Stimulated activated CD8-positive, alpha-beta memory T cell treated with anti-CD3 and anti-CD28 coated beads, Interleukin-7, amount 100 ng/mL, for 4 hours (primary cell): ENCODE data around the gene OR2L2.
"Not testable (repeated sequence)": the region's sequence is repeated elsewhere in the genome, so short reads cannot be mapped to it uniquely, and the experiment has no call there.

Source experiments
- DNase-seq, 2 donors: peaks; one replicate each; pipeline ENCODE4 v3.0.0-alpha.2; 2020; ENCODE audit warnings: low read depth in 2 of 2

The OR2L2 gene, protein sequence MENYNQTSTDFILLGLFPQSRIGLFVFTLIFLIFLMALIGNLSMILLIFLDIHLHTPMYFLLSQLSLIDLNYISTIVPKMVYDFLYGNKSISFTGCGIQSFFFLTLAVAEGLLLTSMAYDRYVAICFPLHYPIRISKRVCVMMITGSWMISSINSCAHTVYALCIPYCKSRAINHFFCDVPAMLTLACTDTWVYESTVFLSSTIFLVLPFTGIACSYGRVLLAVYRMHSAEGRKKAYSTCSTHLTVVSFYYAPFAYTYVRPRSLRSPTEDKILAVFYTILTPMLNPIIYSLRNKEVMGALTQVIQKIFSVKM

DNA sequence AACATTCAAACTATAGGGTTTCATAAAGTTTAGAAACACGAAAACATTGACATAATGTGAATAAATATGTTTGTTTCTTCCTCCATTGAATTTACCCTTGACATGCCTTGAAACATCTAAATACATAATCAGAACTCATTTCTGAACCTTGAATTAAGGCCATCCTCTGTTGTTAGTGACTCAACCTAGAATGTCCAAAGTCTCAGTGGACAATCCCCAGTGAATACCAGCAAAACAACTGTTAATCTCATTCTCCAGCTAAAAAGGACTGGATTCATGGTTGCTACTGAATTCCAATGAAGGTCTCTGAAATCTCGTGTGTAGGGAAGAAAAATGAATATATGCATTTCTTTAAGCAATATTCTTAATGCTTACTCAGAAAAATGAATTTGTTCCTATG lies at the start of gene OR2L2:
Gene OR2L2, plus strand, starts transcription at position 301 of the 400 bp plus-strand sequence. CDS start 8,198 bp downstream, outside the sequence.
- no peak for DNase-seq

DNA sequence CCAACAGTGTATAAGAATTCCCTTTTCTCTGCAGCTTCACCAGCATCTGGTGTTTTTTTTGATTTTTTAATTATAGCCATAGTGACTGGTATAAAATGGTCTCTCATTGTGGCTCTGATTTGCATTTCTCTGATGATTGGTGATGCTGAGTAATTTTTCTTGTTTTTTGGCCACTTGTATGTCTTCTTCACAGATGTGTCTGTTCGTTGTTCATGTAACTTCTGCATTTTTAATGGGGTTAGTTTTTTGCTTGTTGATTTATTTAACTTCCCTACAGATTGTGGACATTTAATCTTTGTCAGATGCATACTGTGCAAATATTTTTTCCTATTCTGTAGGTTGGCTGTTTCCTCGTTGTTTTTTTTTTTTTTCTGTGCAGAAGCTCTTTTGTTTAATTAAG lies 36.9 kb upstream of the OR2L2 start:
- no peak for DNase-seq

DNA sequence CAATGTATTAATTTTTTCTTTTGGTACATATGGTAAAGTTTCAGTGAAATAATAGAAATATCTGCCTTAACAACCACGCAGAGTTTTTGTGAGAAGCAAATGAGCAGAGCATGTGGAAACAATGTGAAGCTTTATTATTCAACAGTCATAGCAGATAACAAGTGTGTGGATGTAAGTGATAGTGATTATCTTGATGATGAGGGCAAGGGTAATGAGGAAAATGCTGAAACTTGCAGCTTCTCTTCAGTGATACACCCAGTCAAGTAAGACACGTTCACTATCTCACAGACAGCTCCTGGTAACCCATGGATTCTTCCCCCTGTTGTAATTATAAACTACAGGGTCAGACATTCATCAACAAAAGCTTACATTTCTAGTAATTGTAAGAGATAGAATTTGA lies 31.1 kb upstream of the OR2L2 start:
- DNase-seq = no peak

DNA sequence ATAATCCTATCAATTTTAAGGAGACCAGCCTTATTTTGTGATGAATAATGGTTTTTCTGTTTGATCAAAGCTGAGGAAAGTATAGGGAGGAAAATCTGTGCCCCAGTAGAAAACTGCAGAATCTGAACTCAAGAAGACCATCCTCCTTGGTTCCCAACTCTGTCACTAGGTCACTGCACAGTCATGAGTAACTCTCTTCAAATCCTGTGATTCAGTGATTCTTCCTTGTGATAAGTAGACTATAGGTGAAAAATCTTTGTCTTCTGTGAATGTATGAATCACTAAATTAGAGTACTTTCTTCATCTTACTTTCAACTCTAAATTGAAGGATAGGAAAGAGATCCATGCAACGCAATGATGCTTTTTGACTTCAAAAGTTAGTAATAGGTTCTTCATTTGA lies 29.7 kb upstream of the OR2L2 start:
- DNase-seq = no peak

DNA sequence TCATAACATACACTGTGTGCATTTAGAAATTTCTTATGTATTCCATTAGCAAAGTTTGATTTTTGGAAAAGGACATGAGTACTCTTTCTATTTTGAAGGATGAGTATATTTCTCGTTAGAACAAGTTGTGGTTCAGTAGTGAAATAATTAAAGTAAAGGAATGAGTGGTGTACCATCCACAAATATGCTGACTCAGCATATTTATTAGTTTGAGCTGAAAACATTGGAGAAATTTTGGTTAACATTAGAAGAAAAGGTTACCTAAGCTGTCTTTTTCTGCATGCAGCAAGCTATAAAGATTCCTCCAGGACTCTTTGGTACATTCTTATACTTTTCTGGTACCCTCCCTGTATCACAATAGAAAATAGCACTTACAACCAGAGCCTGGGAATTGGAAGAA lies 22.1 kb upstream of the OR2L2 start:
- no peak for DNase-seq

DNA sequence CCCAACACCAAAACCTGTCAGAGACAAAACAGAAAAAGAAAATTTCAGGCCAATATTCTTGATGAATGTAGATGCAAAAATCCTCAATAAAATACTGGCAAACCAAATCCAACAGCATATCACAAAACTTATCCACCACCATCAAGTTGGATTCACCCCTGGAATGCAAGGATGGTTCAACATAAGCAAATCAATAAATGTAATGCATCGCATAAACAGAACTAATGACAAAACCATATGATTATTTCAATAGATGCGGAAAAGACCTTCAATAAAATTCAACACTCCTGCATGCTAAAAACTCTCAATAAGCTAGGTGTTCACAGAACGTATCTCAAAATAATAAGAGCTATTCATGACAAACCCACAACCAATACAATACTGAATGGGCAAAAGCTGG lies 20.2 kb upstream of the OR2L2 start:
- DNase-seq = no peak

DNA sequence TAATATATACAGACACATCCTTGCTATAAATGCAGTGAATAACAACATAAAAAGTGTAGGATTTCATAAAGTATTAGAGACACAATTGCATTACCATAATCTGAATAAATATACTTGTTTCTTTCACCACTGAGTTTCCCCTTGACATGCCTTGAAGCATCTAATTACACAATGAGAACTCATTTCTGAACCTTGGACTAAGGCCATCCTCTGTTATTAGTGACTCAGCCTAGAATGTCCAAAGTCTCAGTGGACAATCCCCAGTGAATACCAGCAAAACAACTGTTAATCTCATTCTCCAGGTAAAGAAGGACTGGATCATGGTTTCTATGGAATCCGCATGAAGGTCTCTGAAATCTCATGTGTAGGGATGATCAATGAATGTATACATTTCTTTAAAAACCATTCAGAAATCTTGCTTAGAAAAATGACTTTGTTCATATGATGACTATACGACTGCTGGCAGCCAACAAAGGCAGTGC lies 16.6 kb upstream of the OR2L2 start, which contains the start of gene OR2L5:
Gene OR2L5, plus strand, starts transcription at position 432 of the 482 bp plus-strand sequence. CDS start 8,288 bp downstream, outside the sequence.
- DNase-seq = no peak

DNA sequence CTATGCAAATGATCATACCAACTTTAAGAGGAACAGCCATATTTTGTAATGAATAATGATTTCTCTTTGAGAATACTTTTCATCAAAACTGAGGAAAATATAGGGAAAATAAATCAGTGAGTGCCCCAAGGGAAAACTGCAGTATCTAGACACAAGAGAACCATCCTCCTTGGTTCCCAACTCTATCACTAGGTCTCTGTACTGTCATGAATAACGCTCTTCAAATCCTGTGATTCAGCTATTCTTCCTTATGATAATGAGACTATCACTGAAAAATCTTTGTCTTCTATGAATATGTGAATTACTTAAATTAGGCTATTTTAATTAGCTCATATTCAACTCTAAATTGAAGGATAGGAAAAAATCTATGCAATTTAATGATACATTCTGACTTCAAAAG lies 14.1 kb upstream of the OR2L2 start:
- no peak for DNase-seq

DNA sequence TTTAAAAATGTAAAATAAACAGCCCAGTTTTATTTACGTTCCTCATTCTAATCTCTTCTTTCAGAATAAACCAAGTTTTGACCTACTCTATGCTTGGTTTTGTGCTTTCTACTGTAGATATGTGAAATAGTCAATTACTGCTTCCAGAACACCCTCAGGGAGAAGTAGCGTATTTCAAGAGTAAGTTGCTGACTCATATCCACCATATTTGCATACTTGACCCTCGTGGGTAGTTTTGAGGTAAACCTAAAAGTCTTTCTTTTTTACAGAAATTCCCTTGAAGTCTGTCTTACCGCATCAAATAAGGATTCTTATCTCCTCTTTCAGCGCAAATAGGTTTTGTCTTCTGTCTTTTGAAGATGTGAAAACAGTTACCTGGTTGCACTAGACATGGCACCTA lies 15.3 kb downstream of the OR2L2 start:
- DNase-seq = no peak

DNA sequence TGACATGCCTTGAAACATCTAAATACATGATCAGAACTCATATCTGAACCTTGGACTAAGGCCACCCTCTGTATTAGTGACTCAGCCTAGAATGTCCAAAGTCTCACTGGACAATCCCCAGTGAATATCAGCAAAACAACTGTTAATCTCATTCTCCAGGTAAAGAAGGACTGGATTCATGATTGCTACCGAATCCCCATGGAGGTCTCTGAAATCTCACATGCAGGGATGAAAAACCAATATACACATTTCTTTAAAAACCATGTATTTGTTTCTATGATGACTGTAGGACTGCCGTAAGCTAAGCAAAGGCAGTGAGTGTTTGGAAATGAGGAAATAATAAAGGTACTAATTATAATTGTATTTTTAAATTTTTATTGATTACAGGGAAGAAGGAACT lies 16.7 kb downstream of the OR2L2 start, which contains the start of gene OR2L3:
Gene OR2L3, plus strand, starts transcription at position 301 of the 400 bp plus-strand sequence. CDS start 13,846 bp downstream, outside the sequence.
- no peak for DNase-seq

DNA sequence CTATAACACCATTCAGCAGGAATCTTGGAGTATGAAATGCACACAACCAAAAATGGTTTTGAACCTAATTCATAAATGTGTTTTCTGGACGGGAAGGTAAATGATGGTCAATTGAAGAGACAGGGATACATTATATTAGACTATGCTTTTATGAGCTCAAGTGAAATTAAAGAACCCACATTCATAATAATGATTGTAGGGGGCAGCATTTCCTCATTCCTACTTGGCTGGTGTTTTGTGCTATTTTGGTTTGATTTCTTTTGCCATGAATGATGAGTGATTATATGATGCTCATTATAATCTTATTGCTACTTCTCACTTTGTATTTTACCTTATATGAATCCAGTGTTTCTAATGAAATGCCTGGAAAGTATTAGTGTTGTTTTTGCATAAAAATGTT lies 17.1 kb downstream of the OR2L2 start:
- DNase-seq = no peak

DNA sequence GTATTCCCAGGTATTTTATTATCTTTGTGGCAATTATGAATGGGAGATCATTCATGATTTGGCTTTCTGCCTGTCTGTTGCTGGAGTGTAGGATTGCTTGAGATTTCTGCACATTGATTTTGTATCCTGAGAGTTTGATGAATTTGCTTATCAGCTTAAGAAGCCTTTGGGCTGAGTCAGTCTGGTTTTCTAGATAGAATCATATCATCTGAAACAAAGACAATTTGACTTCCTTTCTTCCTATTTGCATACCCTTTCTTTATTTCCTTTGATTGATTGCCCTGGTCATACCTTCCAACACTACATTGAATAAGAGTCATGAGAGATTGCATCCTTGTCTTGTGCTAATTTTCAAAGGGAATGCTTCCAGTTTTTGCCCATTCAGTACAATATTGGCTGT lies 24.8 kb downstream of the OR2L2 start:
- DNase-seq = no peak

DNA sequence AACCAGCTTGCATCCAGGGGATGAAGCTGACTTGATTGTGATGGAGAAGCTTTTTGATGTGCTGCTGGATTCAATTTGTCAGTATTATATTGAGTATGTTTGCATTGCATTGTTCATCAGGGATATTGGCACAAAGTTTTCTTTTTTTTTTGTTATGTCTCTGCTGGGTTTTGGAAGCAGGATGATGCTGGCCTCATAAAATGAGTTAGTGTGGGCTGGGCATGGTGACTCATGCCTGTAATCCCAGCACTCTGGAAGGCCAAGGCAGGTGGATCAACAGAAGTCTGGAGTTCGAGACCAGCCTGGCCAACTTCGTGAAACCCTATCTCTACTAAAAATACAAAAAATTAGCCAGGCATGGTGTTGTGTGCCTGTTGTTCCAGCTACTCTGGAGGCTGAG lies 25.4 kb downstream of the OR2L2 start:
- DNase-seq = no peak

DNA sequence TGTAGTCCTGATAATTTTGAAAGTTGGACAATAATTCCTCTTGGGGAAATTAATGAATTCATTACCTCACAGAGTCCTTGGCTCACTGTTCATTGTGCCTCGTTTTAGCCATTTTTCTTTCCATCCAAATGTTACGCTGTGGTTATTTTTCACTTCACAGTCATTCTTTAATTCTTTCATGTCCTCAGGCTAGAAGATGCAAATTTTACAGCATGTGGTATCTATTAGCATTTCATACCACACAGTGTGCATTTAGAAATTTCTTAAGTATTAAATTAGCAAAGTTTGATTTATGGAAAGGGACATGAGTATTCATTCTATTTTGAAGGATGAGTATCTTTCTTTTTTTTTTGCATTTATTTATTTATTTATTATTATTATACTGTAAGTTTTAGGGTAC lies 35.2 kb downstream of the OR2L2 start:
- DNase-seq = no peak

DNA sequence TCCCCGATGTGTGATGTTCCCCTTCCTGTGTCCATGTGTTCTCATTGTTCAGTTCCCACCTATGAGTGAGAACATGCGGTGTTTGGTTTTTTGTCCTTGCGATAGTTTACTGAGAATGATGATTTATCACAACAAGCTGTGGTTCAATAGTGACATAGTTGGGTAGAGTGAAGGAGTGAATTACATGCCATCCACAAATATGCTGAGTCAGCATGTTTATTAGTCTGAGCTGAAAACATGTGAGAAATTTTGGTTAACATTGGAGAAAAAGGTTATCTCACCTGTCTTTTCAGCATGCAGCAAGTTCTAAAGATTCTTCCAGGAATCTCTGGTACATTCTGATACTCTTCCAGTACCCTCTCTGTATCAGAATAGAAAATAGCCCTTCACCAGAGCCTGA lies 35.7 kb downstream of the OR2L2 start:
- no peak for DNase-seq

DNA sequence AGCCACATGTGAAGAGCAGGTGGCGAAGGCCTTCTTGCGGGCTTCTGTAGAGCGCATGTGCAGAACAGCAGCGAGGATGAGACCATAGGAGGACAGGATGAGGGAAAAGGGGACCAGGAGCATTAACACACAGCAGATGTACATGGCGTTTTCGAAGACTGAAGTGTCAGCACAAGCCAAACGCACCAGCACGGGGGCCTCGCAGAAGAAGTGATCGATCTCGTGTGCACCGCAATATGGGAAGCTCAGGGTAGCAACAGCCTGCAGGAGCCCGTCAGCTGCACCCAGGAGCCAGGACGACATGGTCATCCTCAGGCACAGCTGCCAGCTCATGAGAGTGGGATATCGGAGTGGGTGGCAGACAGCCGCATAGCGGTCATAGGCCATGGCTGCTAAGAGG lies 54.0 kb downstream of the OR2L2 start:
- not testable (repeated sequence) for DNase-seq
